SHP77 treated with DMSO at 0.1 percent for 48 hours (cell line): ENCODE data around the gene IRF1.

ENCODE experiments used
- DNase-seq: peaks from one replicate; lab custom pipeline; 2025; lab: John Stamatoyannopoulos, UW

The IRF1 gene

GRCh38 chr5:132500931-132501628 is 10.5 kb upstream of the IRF1 start:
- DNase-seq = no peak

GRCh38 chr5:132500244-132500930 is 9.8 kb upstream of the IRF1 start:
- DNase-seq = no peak

- no peak for DNase-seq
Observed at GRCh38 chr5:132499440-132500243, 9.1 kb upstream of the IRF1 start.

- DNase-seq = no peak
Observed at GRCh38 chr5:132498686-132499271, 8.2 kb upstream of the IRF1 start.

GRCh38 chr5:132498152-132498551 is 7.6 kb upstream of the IRF1 start:
- DNase-seq = no peak

GRCh38 chr5:132497488-132497997 is 7.0 kb upstream of the IRF1 start:
- no peak for DNase-seq

- peak; percentile 40 for DNase-seq
Observed at GRCh38 chr5:132496631-132497487, 6.3 kb upstream of the IRF1 start.

GRCh38 chr5:132496191-132496630 is 5.6 kb upstream of the IRF1 start:
- peak; percentile 76 for DNase-seq

GRCh38 chr5:132495667-132496190 is 5.2 kb upstream of the IRF1 start:
- no peak for DNase-seq

GRCh38 chr5:132493821-132494220 is 3.2 kb upstream of the IRF1 start:
- DNase-seq = no peak

GRCh38 chr5:132493241-132493640 is 2.7 kb upstream of the IRF1 start:
- DNase-seq = no peak

GRCh38 chr5:132492386-132493125 is 2.0 kb upstream of the IRF1 start:
- DNase-seq = no peak

GRCh38 chr5:132491368-132492364 is 1.1 kb upstream of the IRF1 start:
- DNase-seq = no peak

- no peak for DNase-seq
Observed at GRCh38 chr5:132489871-132490483, 596 bp downstream of the IRF1 start.

GRCh38 chr5:132489051-132489770 is 1.4 kb downstream of the IRF1 start:
- DNase-seq = no peak

GRCh38 chr5:132488590-132488989 is 2.0 kb downstream of the IRF1 start:
- DNase-seq = no peak

- no peak for DNase-seq
Observed at GRCh38 chr5:132487841-132488555, 2.6 kb downstream of the IRF1 start.
